HG02938 (cell line): ENCODE measurements around the gene DCST1.

ENCODE experiments used
- ATAC-seq: cut with Tn5 transposase; IDR thresholded peaks from one replicate; pipeline ENCODE4 v1.9.1; 2021; ENCODE audit warnings: mild to moderate bottlenecking, moderate library complexity; ENCODE audit not compliant: unreplicated experiment

DCST1 gene

DNA sequence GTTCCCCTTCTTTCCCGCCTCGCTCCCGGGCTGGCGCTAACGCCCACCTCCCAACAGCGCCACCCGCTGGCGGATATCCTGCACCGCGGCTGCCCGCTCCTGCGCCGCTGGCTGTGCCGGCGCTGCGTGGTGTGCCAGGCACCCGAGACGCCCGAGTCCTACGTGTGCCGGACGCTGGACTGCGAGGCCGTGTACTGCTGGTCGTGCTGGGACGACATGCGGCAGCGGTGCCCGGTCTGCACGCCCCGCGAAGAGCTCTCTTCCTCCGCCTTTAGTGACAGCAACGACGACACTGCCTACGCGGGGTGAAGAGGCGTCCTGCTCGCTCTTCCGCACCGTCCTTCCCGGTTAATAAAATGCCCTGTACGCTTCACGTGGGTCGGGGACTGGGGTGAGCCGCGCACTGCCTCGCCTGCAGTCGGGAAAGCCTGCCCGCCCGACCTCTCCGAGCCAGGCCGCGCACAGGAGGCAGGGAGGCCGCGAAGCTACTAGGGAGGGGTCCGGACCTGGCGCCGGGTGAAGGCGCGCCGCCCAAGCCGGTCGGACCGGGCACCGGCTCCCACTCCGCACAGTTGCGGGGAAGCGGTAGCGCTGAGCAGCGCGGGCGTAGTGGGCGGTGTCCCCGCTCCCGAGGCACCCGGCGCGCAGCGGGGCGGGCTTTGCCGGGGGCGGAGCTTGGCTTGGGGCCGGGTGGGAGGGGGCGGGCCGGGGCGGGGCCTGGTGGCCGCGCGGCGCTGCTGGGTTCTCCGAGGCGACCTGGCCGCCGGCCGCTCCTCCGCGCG is 17.1 kb downstream of the DCST1 start, which contains the start of gene ADAM15:
ADAM15 (plus strand) TSS at position 757 of the 782 bp plus-strand sequence. CDS start 71 bp downstream, outside the sequence.
- ATAC-seq = peak; percentile 44

DNA sequence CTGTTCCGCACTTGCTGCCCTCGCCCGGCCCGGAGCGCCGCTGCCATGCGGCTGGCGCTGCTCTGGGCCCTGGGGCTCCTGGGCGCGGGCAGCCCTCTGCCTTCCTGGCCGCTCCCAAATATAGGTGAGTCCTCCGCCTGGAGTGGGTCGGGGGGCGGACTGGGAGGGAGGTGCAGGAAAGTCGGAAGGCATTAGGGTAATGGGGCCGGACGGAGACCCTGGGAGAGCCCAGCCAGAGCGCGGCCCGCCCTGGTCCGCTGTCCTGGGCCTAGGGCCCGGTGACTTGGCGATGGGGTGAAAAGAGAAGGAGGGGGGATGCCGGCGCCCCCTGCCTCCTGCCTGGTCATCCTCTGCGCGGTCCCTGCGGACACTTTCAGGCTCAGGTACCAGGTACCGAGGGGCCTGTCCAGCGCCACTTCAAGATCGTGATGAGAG is 17.7 kb downstream of the DCST1 start:
- peak; percentile 17 for ATAC-seq

DNA sequence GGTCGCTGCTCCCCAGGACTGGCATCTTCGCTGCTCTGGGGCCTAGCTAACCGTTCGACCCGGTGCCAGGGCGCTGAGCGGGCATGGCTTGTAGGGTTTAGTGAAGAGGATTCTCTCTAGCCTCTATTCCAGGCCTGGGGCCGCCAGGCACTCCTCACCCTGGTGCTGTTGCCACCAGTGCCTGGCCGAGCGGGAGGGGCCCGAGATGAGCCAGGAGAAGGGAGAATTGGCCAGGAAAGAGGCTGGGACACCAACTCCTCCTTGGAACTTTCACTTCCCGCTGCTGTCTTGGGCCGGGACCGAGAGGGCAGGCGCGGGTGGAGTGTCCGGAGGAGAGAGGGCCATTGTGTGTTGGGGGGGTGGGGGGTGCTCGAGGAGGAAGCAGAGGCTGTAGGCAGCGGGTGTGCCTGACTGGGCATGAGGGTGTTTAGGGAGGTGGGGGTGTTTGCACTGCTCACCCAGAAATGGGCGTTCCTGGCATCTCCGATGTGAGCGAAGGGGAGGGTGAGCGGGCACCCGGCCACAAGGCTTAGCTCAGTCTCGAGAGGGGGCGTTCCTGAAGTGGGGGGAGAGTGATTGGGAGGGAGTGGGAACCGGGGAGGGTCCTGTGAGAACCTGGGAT is 18.3 kb downstream of the DCST1 start:
- no peak for ATAC-seq

DNA sequence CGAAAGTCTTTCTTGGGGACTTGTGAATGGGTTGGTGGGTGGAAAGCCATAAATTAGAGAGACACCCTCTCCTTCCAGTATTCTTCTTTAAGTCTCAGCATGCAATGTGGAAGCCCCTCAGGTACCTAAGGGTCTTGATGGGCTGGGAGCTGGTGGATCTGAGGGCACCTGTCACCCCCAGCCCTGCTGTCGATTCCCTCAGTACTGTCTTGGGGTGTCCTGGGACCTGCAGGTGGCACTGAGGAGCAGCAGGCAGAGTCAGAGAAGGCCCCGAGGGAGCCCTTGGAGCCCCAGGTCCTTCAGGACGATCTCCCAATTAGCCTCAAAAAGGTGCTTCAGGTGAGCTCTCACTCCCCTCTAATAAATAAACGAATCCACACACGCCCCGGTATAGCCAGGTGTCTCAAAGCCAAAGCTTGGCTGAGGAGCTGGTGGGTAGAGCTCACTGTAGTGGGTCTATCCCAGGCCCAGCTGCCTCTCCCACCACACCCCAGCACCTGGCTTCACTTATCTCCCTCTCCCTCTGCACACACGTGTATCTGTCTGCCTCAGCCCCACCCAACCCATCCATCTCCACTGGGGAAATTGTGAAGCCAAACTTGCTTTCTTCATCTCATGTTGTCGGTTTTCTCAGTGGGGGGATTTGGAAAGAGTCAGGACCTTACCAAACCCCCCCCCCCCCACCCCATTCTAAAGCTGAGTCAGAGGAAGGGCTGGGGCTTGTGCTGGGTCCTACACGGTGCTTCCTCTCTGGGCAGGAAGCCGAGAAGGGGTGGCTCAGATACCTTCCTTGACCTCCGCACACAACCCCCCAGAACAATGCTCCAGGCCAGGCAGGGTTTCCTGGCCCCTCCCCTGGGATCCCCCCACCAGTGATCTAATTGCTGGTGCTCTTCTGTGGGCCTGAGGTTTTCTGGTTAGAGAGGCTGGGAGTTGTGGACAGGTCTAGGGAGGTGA is 19.1 kb downstream of the DCST1 start:
- no peak for ATAC-seq

DNA sequence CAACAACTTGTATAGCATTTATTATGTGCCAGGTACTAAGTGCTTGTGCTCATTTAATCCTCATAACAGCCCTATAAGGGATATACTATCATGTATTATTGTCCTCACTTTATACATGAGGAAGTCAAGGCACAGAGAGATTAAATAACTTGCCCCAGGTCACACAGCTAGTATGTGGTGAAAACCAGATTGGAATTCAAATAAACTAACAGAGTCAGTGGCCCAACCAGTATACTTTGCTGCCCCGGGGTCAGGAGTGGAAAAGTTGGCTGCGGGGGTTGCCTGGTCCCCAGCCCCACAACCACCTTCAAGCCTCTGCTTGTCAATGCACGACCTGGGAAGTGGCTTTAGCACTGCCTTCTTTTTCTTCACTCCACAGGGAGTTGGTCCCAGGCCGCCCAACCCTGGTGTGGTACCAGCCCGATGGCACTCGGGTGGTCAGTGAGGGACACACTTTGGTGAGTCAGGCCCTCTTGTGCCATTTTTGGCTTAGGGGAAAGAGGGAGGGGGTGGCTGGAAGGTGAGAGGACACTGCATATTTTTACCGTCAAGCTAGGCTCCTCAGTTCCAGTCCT is 20.0 kb downstream of the DCST1 start:
- ATAC-seq = no peak

DNA sequence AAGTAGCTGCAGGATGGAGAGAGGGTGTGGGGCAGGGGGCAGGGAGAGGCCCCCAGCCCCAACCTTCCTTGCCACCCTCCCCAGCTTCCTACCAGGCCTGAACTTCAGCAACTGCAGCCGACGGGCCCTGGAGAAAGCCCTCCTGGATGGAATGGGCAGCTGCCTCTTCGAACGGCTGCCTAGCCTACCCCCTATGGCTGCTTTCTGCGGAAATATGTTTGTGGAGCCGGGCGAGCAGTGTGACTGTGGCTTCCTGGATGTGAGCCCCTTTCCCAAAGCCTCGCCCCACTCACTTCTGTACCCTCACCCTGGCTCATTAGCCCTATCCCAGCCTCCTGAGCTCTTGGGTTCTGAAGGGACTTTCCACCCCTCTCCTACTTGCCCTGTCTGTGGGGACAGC is 23.5 kb downstream of the DCST1 start:
- no peak for ATAC-seq

DNA sequence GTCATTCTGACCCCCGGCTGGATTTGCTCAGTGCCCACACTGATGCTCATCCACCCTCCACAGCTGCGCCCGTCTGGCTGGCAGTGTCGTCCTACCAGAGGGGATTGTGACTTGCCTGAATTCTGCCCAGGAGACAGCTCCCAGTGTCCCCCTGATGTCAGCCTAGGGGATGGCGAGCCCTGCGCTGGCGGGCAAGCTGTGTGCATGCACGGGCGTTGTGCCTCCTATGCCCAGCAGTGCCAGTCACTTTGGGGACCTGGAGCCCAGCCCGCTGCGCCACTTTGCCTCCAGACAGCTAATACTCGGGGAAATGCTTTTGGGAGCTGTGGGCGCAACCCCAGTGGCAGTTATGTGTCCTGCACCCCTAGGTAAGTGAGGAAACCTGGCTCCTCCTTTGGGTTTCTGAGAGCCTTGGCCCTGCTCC is 24.2 kb downstream of the DCST1 start:
- ATAC-seq = no peak

DNA sequence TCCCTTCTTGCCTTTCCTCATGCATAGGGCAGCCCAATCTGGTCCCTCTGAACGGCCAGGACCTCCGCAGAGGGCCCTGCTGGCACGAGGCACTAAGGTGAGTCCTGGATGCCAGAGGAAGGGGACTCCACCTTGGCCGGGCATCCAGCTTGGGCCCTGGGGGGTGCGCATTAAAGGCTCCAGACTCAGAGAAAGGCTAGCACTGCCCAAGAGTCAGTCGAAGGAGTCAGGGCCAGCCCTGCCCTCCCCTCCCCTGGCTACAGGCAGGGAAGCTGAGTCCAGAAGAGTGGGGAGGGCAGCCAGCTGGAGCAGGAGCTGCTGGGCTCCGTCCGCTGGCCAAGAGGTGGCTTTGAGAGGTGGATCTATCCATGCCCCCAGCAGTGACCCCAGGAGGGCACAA is 27.1 kb downstream of the DCST1 start:
- no peak for ATAC-seq

DNA sequence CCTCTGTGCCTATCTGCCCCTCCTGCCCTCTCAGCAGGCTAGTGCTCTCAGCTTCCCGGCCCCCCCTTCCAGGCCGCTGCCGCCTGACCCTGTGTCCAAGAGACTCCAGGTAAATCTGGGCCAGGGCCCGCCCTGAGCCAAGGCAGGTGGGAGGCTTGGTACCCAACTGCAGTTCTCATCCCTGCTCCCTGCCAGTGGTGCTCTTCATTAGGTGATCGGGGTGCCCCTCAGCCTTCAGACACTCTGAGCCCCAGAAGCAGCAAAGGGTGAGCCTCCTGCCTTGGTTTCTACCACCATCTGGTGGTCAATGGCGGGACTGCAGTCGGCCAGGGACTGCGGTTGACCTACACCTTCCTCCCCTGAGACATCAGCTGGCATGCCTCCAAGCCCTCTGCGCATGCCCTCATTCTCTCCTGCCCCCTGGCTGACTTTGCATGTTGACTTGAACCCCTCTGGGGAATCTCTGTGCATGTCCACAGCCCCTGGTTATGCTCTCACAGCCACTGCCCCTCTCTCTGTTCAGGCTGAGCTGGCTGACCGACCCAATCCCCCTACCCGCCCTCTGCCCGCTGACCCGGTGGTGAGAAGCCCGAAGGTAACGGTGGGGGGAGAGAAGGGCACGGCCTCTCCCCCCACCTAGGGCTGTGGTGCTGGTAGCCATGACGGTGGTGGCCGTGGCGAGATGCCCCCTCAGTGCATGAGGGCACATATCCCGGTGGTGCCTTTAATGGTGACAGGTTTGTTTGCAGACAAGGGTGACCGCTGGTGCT is 27.9 kb downstream of the DCST1 start:
- no peak for ATAC-seq

DNA sequence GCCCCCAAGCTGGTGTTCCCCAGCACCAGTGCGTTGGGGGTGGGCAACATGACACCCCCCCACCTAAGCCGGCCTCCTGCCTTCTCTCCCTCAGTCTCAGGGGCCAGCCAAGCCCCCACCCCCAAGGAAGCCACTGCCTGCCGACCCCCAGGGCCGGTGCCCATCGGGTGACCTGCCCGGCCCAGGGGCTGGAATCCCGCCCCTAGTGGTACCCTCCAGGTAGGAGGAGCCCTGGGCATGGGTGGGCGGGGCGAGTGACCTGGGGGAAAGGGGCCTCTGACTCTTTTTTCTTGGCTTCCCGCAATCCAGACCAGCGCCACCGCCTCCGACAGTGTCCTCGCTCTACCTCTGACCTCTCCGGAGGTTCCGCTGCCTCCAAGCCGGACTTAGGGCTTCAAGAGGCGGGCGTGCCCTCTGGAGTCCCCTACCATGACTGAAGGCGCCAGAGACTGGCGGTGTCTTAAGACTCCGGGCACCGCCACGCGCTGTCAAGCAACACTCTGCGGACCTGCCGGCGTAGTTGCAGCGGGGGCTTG is 28.6 kb downstream of the DCST1 start:
- ATAC-seq = no peak

DNA sequence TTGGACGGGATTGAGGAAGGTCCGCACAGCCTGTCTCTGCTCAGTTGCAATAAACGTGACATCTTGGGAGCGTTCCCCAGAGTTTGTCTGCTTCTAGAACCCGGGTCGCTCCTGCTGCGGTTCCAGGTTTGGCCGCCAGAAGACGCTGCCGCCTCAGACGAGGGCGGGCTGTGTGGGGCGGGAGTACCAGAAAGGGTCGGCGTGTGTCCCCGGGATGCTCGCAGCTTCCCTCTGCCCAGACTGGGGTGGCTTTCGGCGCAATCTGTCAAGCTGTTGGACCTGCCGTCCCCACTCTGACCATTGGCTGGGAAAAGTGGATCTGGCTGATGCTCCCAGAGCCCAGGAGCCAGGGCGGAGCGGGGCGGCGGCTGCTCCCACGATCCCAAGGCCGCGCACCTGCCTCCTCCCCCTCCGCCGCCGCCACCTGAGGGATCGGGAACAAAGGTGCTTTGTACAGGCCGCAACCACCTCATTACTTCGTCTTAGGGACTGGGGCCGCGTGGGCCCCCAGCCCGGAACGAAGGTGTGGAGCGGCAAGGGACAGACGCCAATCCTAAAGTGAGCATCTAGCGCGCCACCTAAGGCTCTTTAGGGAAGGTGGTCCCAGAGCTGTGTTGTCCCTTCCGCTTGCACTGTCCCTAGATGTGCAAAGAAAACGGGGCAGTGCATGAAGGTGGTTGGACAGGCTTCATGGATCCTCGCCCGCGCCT is 29.2 kb downstream of the DCST1 start:
- ATAC-seq = no peak

DNA sequence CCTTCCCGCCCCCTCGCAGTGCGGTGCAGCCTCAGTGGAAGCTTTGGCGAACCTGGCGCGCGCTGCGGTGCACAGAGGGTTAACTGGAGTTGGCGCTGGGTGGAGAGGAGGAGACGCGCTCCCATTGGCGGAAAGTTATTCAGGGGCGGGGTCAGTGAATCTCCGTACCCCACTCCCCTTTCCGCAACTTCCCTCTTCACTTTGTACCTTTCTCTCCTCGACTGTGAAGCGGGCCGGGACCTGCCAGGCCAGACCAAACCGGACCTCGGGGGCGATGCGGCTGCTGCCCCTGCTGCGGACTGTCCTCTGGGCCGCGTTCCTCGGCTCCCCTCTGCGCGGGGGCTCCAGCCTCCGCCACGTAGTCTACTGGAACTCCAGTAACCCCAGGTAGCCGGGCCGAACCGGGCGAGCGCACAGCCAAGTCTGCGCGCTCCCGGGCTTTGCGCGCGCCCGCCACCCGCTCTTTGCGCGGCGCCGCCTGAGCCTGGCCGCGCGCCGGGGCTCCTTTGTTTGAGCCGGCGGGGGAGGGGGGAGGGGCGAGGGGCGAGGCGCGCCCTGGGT is 30.0 kb downstream of the DCST1 start, which contains the start of gene EFNA4:
EFNA4 (plus strand) TSS at position 191 of the 561 bp plus-strand sequence; CDS start at position 275, 84 bp downstream.
- peak; percentile 69 for ATAC-seq

DNA sequence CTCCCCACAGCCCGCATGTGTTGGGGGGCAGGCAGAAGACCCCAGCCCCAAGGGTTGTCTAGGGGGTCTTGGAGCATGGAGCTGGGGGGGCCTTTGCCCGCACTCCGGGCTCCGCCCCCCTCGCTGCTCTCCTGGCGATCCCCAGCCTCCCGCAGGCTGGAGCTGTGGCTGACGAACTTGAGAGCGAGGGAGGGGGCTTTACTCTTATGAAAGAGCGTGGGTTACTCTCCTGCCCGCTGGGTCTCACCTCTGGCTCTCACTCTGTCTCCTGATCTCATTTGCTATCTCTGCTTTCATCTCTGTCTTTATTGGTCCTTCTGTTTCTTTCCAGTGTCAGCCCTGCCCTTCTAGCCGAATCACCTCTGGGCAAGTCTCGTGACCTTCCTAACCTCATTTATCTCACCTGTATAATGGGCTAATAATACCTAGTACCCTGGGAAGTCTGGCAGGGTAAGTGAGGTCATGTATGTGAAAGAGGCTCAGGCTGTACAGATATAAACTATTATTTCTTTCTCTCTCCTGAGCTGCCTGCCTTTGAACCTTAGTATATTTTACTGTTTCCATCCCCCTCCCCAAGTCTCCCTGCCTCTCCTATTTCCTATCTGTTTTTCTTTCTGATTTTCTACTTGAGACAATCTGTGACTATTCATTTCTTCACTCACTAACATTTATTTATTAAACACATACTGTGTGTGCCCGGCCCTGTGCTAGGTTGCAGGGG is 30.6 kb downstream of the DCST1 start:
- no peak for ATAC-seq

DNA sequence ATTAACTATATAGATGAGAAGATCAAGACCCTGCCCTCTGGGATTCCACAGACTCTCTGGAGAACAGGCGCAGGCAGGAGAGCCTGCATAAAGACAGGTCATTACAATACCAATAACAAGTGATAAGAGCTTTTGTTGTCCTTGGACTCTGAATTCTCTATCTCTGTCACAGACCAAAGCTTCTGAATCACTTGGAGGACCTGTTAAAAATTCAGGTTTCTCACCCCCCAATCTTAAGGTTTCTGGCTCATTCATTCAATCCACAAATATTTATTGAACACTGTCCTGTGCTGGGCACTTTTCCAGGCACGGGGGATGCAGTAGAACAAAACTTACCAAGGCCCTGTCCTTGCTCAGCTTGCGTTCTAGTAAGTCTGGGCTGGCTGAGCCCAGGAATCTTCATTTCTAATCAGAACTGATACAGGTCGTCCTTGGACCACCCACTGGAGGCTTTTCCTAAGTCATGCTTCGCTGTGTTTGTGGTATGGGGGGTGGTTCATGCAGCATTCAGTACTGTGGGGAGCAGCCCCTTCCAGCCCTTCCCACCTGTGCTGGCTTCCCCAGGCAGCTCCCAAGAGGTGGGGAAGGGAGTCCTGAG is 31.3 kb downstream of the DCST1 start:
- ATAC-seq = no peak

DNA sequence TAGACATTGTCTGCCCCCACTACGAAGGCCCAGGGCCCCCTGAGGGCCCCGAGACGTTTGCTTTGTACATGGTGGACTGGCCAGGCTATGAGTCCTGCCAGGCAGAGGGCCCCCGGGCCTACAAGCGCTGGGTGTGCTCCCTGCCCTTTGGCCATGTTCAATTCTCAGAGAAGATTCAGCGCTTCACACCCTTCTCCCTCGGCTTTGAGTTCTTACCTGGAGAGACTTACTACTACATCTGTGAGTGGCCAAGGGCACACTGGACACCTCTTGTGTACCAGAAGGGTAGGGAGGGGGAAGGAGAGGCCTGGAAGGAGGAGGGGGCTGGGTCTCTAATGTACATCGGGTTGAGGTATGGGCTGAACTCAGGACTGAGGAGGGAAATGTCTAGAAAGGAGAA is 33.2 kb downstream of the DCST1 start:
- ATAC-seq = no peak

DNA sequence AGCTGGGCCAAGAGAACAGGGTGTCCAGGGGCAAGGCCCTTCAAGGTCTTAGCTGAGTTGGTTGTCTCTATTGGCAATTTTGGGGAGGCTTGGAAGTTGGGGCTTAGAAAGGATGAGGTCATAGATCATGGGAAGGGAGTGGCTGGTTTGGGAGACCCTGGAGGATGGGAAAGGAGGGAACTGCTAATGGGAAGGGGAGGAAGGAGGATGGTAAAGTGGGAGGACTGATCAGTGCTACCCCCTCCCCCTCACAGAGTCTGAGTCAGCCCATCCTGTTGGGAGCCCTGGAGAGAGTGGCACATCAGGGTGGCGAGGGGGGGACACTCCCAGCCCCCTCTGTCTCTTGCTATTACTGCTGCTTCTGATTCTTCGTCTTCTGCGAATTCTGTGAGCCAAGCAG is 35.0 kb downstream of the DCST1 start:
- no peak for ATAC-seq

DNA sequence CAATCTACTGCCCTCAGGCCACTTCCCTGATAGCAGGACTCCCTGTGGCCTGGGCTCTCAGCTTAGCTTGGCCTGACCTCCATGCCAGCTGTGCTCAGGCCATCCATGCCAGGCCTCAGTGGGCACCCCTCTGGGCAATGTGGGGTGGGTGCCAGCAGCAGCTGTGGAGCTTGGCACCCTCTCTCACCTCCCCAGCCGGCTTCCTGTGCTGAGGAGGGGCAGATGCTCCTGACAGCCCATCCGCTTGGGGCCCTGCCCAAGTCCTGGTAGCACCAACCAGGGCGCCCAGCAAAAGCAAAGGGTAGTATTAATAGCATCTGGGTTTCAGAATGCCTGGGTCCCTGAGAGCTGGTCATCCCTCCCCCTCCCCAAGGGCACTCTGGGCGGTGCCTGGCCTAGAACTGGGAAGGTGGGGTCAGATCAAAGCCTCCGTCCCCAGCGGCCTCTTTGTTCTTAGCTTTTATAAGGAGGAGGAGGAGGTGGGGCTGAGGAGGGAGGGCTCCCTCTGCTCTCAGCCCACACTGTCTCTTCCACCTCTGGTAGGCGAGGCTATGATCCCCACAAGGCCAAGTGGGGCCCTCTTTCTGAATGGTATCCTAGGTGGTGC is 36.0 kb downstream of the DCST1 start:
- no peak for ATAC-seq
